ENCODE results near the gene VWA5A.

VWA5A gene

DNA sequence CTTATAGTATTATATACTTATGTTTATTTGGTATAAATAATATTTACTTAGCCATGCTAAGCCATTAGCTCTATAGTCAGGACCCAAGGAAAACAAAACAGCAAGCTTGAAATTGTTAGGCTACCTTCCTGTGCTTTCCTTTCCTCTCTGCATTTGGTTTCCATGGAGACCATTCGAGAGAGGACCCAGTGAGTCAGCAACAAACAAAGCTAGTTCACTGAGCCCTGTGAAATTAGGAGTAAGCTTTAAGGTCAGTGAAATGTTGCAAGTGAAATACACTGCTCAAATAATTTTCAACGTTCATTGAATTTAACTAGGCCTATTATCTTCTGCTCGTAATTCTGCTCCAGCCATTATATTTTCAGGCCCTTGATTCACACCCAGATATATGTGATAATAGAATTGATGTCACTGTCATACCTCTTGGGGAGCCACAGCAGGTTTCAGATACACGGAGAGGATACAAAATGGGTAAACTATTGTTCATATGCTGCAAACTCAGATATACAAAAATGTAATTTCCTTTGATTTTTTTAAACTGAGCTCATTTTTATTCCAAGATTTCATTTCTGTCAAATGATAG is 58.8 kb downstream of the VWA5A start:
- peaks cover 25% of the 10 kb centered on the region for H3K4me1 Mint-ChIP-seq
- TF ChIP-seq, protein P1, sequence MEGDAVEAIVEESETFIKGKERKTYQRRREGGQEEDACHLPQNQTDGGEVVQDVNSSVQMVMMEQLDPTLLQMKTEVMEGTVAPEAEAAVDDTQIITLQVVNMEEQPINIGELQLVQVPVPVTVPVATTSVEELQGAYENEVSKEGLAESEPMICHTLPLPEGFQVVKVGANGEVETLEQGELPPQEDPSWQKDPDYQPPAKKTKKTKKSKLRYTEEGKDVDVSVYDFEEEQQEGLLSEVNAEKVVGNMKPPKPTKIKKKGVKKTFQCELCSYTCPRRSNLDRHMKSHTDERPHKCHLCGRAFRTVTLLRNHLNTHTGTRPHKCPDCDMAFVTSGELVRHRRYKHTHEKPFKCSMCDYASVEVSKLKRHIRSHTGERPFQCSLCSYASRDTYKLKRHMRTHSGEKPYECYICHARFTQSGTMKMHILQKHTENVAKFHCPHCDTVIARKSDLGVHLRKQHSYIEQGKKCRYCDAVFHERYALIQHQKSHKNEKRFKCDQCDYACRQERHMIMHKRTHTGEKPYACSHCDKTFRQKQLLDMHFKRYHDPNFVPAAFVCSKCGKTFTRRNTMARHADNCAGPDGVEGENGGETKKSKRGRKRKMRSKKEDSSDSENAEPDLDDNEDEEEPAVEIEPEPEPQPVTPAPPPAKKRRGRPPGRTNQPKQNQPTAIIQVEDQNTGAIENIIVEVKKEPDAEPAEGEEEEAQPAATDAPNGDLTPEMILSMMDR (IDR thresholded peaks at IDR 0.05; ENCODE audit: unreplicated experiment in 3 of 3) = no peak
- H3K9me3 Mint-ChIP-seq = no peaks in the 10 kb centered on the region
- no peaks in the 10 kb centered on the region for H3K27me3 Mint-ChIP-seq (ENCODE audit: low read depth)
- peak overlapping the region in 1 of 3 experiments; percentile 39 for H3K27ac Mint-ChIP-seq
- H3K4me3 Mint-ChIP-seq = no peak overlapping the region
- no peaks in the 10 kb centered on the region for H3K36me3 Mint-ChIP-seq (ENCODE audit: low read depth)

DNA sequence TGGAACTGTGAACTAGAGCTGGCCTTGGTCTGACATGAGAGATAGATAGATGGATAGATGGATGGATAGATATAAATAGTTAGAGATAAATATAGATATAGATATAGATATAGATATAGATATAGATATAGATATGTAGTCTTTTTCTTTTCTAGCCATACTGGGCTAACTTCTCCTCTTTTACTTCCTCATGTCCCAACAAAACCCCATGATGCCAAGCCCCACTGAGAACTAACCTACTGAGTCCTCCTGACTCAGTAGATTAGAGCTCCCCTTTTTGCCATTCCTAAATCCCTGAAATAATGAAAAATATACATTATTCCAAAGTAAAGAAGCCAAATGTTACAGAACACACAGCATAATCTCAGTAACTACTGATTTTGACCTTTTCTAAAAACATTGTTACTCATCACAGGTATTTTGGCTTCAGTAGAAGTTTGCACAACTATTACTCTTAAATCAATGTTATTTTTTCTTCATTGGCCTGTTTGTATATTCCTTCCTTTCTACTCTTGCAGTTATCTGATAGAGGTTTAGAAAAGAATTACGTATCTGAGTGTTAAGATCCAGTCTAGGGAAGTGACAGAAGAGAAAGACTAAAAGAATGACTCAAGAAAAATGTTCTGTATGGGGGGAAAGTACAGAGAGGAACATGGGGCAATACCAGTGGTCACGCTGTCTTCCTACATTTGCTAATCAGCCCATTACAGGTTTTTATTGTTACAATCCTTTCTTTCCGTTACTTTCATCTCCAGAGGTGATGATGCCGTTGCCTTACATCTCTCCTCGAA is 61.9 kb downstream of the VWA5A start:
- no peak overlapping the region for H3K27ac Mint-ChIP-seq
- H3K36me3 Mint-ChIP-seq (ENCODE audit: low read depth) = no peaks in the 10 kb centered on the region
- H3K4me3 Mint-ChIP-seq = no peak overlapping the region
- TF ChIP-seq, protein P1 (IDR thresholded peaks at IDR 0.05; ENCODE audit: unreplicated experiment in 3 of 3) = no peak
- H3K27me3 Mint-ChIP-seq (ENCODE audit: low read depth) = no peaks in the 10 kb centered on the region
- no peaks in the 10 kb centered on the region for H3K9me3 Mint-ChIP-seq
- H3K4me1 Mint-ChIP-seq = peaks cover 22% of the 10 kb centered on the region

DNA sequence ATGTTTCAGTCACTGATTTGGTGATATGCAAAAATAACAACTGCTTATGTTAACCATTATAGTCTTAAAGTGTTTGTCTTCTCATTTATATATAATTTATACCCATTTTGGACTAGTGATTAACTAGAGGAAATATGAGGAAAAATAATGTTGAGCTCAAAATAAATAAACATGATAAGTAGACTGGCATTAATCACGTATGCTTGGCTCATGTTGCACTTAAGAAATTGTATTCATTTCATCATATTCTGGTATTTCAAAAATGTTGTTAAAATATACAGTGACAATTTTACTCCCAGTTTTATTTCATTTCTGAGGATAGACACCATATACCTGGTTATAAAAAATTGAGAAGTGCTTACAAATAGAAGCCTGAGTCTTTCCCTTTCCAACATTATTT is 64.1 kb downstream of the VWA5A start:
- H3K4me1 Mint-ChIP-seq = peaks cover 3% of the 10 kb centered on the region
- no peaks in the 10 kb centered on the region for H3K27me3 Mint-ChIP-seq (ENCODE audit: low read depth)
- TF ChIP-seq, protein P1 (IDR thresholded peaks at IDR 0.05; ENCODE audit: unreplicated experiment in 3 of 3) = no peak
- H3K4me3 Mint-ChIP-seq = no peak overlapping the region
- H3K27ac Mint-ChIP-seq = no peak overlapping the region
- no peaks in the 10 kb centered on the region for H3K9me3 Mint-ChIP-seq
- no peaks in the 10 kb centered on the region for H3K36me3 Mint-ChIP-seq (ENCODE audit: low read depth)

DNA sequence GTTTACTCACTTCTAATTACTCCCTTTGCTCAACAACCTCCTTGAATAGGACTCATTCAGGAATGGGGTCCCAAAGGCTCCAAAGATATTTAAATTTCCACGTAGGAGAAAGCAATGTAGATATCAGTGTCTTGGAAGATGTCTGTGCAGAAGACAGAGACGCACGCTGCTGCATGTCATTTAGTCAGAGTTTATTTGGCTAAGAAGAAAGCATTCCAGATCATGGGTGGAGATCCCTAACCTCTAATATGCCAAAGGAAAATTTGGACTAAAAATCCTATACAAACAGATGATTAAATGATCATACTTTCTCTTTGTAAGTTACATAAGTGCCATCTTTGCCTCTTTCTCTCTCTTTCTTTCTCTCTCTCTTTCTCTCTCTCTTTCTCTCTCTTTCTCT is 67.8 kb downstream of the VWA5A start, which contains the start of gene OR10D3:
Gene OR10D3, plus strand, starts transcription at position 278 of the 400 bp plus-strand sequence. CDS start 1,925 bp downstream, outside the sequence.
- no peak within 1 kb of the TSS for H3K4me3 Mint-ChIP-seq
- no peaks in the 10 kb centered on the region for H3K27me3 Mint-ChIP-seq (ENCODE audit: low read depth)
- TF ChIP-seq, protein P1 (IDR thresholded peaks at IDR 0.05; ENCODE audit: unreplicated experiment in 3 of 3) = no peak
- no peak within 1 kb of the TSS for H3K27ac Mint-ChIP-seq
- no peaks in the 10 kb centered on the region for H3K36me3 Mint-ChIP-seq (ENCODE audit: low read depth)
- no peaks in the 10 kb centered on the region for H3K9me3 Mint-ChIP-seq
- H3K4me1 Mint-ChIP-seq = no peaks in the 10 kb centered on the region

DNA sequence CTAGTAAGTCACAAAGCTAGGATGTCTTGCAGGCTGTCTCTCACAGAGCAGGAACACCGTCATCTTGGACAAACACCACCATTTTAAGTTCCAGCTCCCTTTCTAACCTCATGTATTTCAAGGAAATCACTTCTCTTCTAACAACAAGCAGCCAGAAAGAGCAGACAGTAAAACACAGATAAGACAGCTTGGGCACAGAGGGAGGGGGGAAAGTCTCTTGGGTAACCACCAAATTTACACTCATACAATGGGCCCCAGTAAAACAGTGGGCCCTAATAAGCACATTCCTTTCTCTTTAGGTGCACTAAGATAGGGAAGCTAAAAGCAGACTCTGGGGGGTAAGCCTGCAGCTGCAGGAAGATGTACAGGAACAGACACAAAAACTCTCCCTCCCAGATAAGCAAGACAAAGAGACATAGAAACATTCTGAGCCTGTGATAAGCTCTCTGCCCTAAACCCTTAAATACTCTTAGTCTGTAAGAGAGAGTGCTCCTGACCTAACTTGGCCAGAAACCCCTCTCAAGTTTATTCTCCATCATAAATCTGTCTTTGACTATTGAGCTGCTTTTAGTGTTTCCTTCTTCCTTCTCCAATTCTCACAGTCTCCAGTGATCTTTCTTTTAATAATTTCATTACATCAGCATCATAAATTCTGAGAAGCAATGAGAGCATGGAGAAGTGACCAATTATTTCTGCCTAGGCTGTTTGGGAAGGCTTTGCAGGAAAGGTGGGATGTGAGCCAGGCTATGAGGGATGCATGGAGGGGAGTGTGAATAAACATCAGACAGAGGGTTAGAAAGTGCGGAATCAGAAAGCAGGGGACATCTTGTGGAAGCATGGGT is 75.3 kb downstream of the VWA5A start:
- Mint-ChIP-seq H3K27me3 (ENCODE audit: low read depth) (no peaks in the 10 kb centered on the region), H3K4me3 (peak overlapping the region; percentile 0 to 26 (median 4)), H3K27ac (peak overlapping the region; percentile 86 to 95 (median 95)), H3K9me3 (no peaks in the 10 kb centered on the region), H3K4me1 (peaks cover 38% of the 10 kb centered on the region), H3K36me3 (ENCODE audit: low read depth) (no peaks in the 10 kb centered on the region)
- TF ChIP-seq, protein P1 (IDR thresholded peaks at IDR 0.05; ENCODE audit: unreplicated experiment in 3 of 3) = no peak

Data from nephron (organoid).